Endodermal cell (in vitro differentiated cells): ENCODE data around the gene GCK. TPM values are rescaled to one million over a fixed set of nuclear protein-coding genes. Genes with fewer than 3 reads are reported as not detected.
"Not testable (repeated sequence)": the region's sequence is repeated elsewhere in the genome, so short reads cannot be mapped to it uniquely, and the experiment has no call there.

Source experiments
- DNase-seq: peaks from one replicate; pipeline ENCODE4 v3.0.0-alpha.2; 2017
- H3K27ac ChIP-seq: 2 replicates; pipeline ENCODE4 v1.5.1; 2013; ENCODE audit warnings: mild to moderate bottlenecking, low read depth, low read length, moderate library complexity
- H3K27me3 ChIP-seq: 2 replicates; pipeline ENCODE4 v1.6.1; 2013; ENCODE audit warnings: mild to moderate bottlenecking, low read length, moderate library complexity; ENCODE audit not compliant: insufficient read depth, control insufficient read depth, poor library complexity, severe bottlenecking
- H3K36me3 ChIP-seq: 2 replicates; pipeline ENCODE4 v1.7.0; 2013; ENCODE audit warnings: mild to moderate bottlenecking, low read length, moderate library complexity; ENCODE audit not compliant: control insufficient read depth, insufficient read depth
- H3K4me1 ChIP-seq: one replicate; pipeline ENCODE4 v1.7.0; 2013; ENCODE audit warnings: low read length; ENCODE audit not compliant: control insufficient read depth, insufficient read depth
- H3K4me3 ChIP-seq: 2 replicates; pipeline ENCODE4 v1.5.1; 2013; ENCODE audit warnings: mild to moderate bottlenecking, low read length, moderate library complexity
- H3K9ac ChIP-seq: 2 replicates; pipeline ENCODE4 v1.6.1; 2013; ENCODE audit warnings: mild to moderate bottlenecking, low read length, moderate library complexity; ENCODE audit not compliant: poor library complexity, severe bottlenecking; ENCODE audit errors: extremely low read depth
- H3K9me3 ChIP-seq: 2 replicates; pipeline ENCODE4 v1.6.1; 2013; ENCODE audit warnings: mild to moderate bottlenecking, low read length, moderate library complexity; ENCODE audit not compliant: control insufficient read depth
- H3K27ac Mint-ChIP-seq: 2 replicates; pipeline ENCODE4 v1.8.0; 2020; ENCODE audit warnings: mixed read lengths
- H3K27me3 Mint-ChIP-seq: 2 replicates; pipeline ENCODE4 v1.8.0; 2021; ENCODE audit warnings: mild to moderate bottlenecking, mixed read lengths; ENCODE audit not compliant: insufficient read depth
- H3K36me3 Mint-ChIP-seq: 2 replicates; pipeline ENCODE4 v1.8.0; 2020; ENCODE audit warnings: low read depth, mixed read lengths
- H3K4me1 Mint-ChIP-seq: 2 replicates; pipeline ENCODE4 v1.8.0; 2020; ENCODE audit warnings: mixed read lengths
- H3K4me3 Mint-ChIP-seq: 2 replicates; pipeline ENCODE4 v1.8.0; 2020; ENCODE audit warnings: mild to moderate bottlenecking, moderate library complexity, mixed read lengths
- H3K9me3 Mint-ChIP-seq: 2 replicates; pipeline ENCODE4 v1.8.0; 2020; ENCODE audit warnings: mild to moderate bottlenecking, mixed read lengths
- WGBS, 2 experiments: methylation state at CpG; one replicate each; pipeline versions ENCODE4 v1.1.5 to v1.1.7; 2013; ENCODE audit warnings: missing lambda C conversion rate in 2 of 2, mixed read lengths in 1 of 2; ENCODE audit not compliant: insufficient coverage in 1 of 2, insufficient read length in 1 of 2; 5-methylcytosine and 5-hydroxymethylcytosine counted together
- total RNA-seq, 2 donors: library from RNA; stranded (reverse); fragmentation: NEBNext Ultra II Directional in 1 of 2; extraction: Animal tissue kit (Norgen Biotek cat#: 25700) in 1 of 2; gene quantifications; 2 replicates in 1 of 2; 3 replicates in 1 of 2; pipeline ENCODE4 v1.2.1, GENCODE V29; 2021
- TF ChIP-seq, protein P1 (sequence below): fragments of 200-600 bp; sonication (generic); conservative IDR thresholded peaks from 2 replicates; pipeline ENCODE4 v1.5.0; 2021; ENCODE audit warnings: antibody characterized with exemption, mild to moderate bottlenecking

GCK gene
- total RNA-seq, 2 donors from 2014 or later = 0.29 to 0.48 TPM

DNA sequence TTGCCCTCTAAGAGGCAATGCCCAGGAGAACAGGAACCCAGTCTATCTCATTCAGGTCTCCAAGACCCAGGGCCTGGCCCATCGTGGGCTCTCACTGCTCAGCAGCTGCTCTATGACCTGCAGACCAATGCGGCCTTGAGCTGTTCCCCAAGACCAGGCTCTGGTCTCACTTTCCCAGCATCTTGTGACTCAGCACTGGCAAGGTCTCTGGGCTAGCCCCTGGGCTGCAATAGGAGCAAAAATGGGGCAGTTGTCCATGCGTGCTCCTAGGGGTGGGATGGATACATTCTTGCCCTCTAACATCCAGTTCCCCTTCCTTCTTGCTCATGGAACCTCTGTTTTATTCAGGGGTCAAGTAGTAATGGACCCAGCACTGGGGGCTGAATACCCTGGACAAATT, 13.5 kb downstream of the GCK start:
- H3K9ac ChIP-seq = no peak overlapping the region
- H3K36me3 Mint-ChIP-seq = no peaks in the 10 kb centered on the region
- no peak overlapping the region for H3K4me3 Mint-ChIP-seq
- H3K27ac Mint-ChIP-seq = no peak overlapping the region
- no peaks in the 10 kb centered on the region for H3K36me3 ChIP-seq
- DNase-seq = no peak
- H3K4me1 ChIP-seq = no peaks in the 10 kb centered on the region
- no peaks in the 10 kb centered on the region for H3K9me3 ChIP-seq
- WGBS, 2 experiments = 77 to 89% methylated on average over 2 to 3 of the region's 3 CpGs
- H3K4me1 Mint-ChIP-seq = peaks cover 4% of the 10 kb centered on the region
- peaks cover 4% of the 10 kb centered on the region for H3K27me3 ChIP-seq
- H3K27ac ChIP-seq = no peak overlapping the region
- H3K9me3 Mint-ChIP-seq = peaks cover 2% of the 10 kb centered on the region
- TF ChIP-seq, protein P1, sequence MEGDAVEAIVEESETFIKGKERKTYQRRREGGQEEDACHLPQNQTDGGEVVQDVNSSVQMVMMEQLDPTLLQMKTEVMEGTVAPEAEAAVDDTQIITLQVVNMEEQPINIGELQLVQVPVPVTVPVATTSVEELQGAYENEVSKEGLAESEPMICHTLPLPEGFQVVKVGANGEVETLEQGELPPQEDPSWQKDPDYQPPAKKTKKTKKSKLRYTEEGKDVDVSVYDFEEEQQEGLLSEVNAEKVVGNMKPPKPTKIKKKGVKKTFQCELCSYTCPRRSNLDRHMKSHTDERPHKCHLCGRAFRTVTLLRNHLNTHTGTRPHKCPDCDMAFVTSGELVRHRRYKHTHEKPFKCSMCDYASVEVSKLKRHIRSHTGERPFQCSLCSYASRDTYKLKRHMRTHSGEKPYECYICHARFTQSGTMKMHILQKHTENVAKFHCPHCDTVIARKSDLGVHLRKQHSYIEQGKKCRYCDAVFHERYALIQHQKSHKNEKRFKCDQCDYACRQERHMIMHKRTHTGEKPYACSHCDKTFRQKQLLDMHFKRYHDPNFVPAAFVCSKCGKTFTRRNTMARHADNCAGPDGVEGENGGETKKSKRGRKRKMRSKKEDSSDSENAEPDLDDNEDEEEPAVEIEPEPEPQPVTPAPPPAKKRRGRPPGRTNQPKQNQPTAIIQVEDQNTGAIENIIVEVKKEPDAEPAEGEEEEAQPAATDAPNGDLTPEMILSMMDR = no peak
- H3K4me3 ChIP-seq = no peak overlapping the region
- H3K27me3 Mint-ChIP-seq = peaks cover 17% of the 10 kb centered on the region

DNA sequence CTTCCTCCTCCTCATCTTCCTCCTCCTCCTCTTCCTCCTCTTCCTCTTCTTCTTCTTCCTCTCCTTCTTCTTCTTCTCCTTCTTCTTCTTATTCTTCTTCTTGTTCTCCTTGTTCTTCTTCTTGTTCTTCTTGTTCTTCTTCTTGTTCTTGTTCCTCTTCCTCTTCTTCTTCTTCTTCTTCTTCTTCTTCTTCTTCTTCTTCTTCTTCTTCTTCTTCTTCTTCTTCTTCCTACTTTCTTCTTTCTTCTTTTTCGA, 14.6 kb downstream of the GCK start:
- not testable (repeated sequence) for H3K27ac Mint-ChIP-seq, H3K4me3 Mint-ChIP-seq, H3K4me3 ChIP-seq, H3K36me3 Mint-ChIP-seq, H3K36me3 ChIP-seq, H3K27me3 ChIP-seq, H3K9ac ChIP-seq, H3K9me3 Mint-ChIP-seq, H3K27ac ChIP-seq, H3K4me1 Mint-ChIP-seq, DNase-seq, H3K9me3 ChIP-seq, H3K4me1 ChIP-seq
- H3K27me3 Mint-ChIP-seq = peaks cover 17% of the 10 kb centered on the region
- 78 to 83% methylated on average over 1 of the region's 1 CpG for WGBS, 2 experiments

DNA sequence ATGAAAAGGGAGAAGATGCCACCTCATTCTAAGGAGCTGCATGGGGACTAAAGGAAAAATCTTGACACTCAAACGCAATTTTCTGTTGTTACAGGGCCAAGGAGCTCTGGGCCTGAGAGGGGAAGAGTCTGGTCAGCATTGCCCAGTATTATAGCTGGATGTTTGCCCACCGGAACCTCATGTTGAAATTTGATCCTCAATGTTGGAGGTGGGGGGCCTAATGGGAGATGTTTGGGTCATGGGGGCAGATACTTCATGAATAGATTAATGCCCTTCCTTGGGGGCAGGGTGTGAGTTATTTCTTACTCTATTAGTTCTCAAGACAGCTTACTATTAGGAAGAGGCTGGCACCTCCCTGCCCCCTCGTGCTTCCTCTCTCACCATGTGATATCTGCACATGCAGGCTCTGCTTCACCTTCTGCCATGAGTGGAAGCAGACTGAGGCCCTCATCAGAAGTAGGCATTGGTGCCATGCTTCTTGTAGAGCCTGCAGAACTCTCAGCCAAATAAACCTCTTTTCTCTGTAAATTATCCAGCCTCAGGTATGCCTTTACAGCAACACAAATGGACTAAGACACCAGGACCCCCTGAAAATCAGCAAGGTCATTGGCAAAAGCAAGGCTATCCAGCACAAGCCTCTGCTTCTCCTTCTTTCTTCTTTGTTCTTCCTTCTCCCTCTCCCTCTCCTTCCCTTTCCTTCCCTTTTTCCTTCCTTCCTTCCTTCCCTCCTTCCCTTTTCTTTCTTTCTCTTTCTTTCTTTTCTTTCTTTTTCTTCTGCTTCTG, 15.1 kb downstream of the GCK start:
- TF ChIP-seq, protein P1 = no peak
- WGBS, 2 experiments = 90 to 92% methylated on average over 2 to 3 of the region's 3 CpGs
- H3K4me1 ChIP-seq = no peaks in the 10 kb centered on the region

More for the DNA sequence above, 15.1 kb downstream of the GCK start:
- Histone ChIP-seq H3K9ac (no peak overlapping the region), H3K27ac (no peak overlapping the region), H3K27me3 (peaks cover 4% of the 10 kb centered on the region), H3K9me3 (no peaks in the 10 kb centered on the region), H3K4me3 (no peak overlapping the region), H3K36me3 (no peaks in the 10 kb centered on the region)
- DNase-seq = peak; percentile 22
- Mint-ChIP-seq H3K4me3 (no peak overlapping the region), H3K27ac (no peak overlapping the region), H3K4me1 (peaks cover 4% of the 10 kb centered on the region), H3K36me3 (no peaks in the 10 kb centered on the region), H3K9me3 (peaks cover 2% of the 10 kb centered on the region), H3K27me3 (peaks cover 17% of the 10 kb centered on the region)
